Stomach (tissue), 9 donors: ENCODE results near the gene DISP3. TPM values are rescaled to one million over a fixed set of nuclear protein-coding genes. Genes with fewer than 3 reads are reported as not detected.

Source experiments
- DNase-seq, 2 donors: peaks; one replicate each; pipeline versions ENCODE4 v3.0.0 to v3.0.0-alpha.2; 2013 to 2019
- H3K27ac ChIP-seq, 5 donors: fragments of 200-600 bp in 4 of 5; sonication (generic) in 4 of 5; one replicate each; pipeline ENCODE4 v1.5.1; 2013 to 2019; ENCODE audit warnings: mild to moderate bottlenecking in 1 of 5, moderate library complexity in 1 of 5
- H3K27me3 ChIP-seq, 3 donors: fragments of 200-600 bp; sonication (generic); one replicate each; pipeline ENCODE4 v1.5.1; 2017 to 2019; ENCODE audit warnings: mixed run types in 1 of 3
- H3K36me3 ChIP-seq, 4 donors: fragments of 200-600 bp; sonication (generic); 1 replicate in 3 of 4; 2 replicates in 1 of 4; pipeline ENCODE4 v1.5.1; 2016 to 2019
- H3K4me1 ChIP-seq, 4 donors: fragments of 200-600 bp; sonication (generic); one replicate each; pipeline ENCODE4 v1.5.1; 2016 to 2019
- H3K4me3 ChIP-seq, 4 donors: fragments of 200-600 bp; sonication (generic) in 3 of 4; one replicate each; pipeline ENCODE4 v1.5.1; 2016 to 2019; ENCODE audit warnings: mild to moderate bottlenecking in 1 of 4
- H3K9me3 ChIP-seq, 4 donors: fragments of 200-600 bp; sonication (generic); one replicate each; pipeline ENCODE4 v1.5.1; 2016 to 2019
- EP300 ChIP-seq: sonication (generic); formaldehyde crosslinking; IDR thresholded peaks from one replicate; pipeline ENCODE4 v1.6.1; 2017; ENCODE audit warnings: antibody characterized with exemption
- POLR2A ChIP-seq, 4 donors: fragments of 450-650 bp; IDR thresholded peaks; one replicate each; pipeline ENCODE4 v1.6.1; 2016; ENCODE audit warnings: antibody characterized with exemption in 4 of 4, control low read depth in 2 of 4, mild to moderate bottlenecking in 1 of 4, moderate library complexity in 1 of 4
- POLR2AphosphoS5 ChIP-seq, 3 donors: sonication (generic); formaldehyde crosslinking; IDR thresholded peaks; one replicate each; pipeline ENCODE4 v1.6.1; 2016; ENCODE audit warnings: antibody characterized with exemption in 3 of 3
- WGBS, 5 donors: extraction: QIAGEN DNeasy Blood & Tissue Kit in 3 of 5; methylation state at CpG; one replicate each; pipeline versions ENCODE4 v1.1.5 to v1.1.7; 2013 to 2018; 5-methylcytosine and 5-hydroxymethylcytosine counted together
- intact Hi-C: fragments of 100-400 bp; cut with DNase I; formaldehyde crosslinking; loops from one replicate; pipeline ENCODE4 v1.15.1; 2023; ENCODE audit warnings: low total_unique reads
- polyA plus RNA-seq, 3 donors: library from polyadenylated mRNA; stranded (reverse); fragments of 200-250 nt; gene quantifications; one replicate each; pipeline ENCODE4 v1.2.3, GENCODE V29; 2013
- total RNA-seq, 5 donors: library from RNA; depleted of rRNA; stranded (reverse); fragments of >200 nt; gene quantifications; one replicate each; pipeline versions ENCODE4 v1.1.0 to v1.2.3, GENCODE V29; 2014 to 2016
- TF ChIP-seq, protein P1 (sequence below), 7 experiments: fragments of 450-650 bp in 4 of 7; fragments of 200-600 bp in 3 of 7; sonication (generic) in 3 of 7; IDR thresholded peaks; one replicate each; pipeline ENCODE4 v1.5.1; 2016 to 2019; ENCODE audit warnings: antibody characterized with exemption in 7 of 7, control low read depth in 2 of 7, mild to moderate bottlenecking in 1 of 7
- donor health status: healthy with polysubstance abuse.
- donor health status: Bipolar disorder and iron deficiency.
- donor health status: healthy.

DISP3 gene
- total and polyA plus RNA-seq, 8 donors, result 0.08 to 0.45 TPM; not detected in 6

DNA sequence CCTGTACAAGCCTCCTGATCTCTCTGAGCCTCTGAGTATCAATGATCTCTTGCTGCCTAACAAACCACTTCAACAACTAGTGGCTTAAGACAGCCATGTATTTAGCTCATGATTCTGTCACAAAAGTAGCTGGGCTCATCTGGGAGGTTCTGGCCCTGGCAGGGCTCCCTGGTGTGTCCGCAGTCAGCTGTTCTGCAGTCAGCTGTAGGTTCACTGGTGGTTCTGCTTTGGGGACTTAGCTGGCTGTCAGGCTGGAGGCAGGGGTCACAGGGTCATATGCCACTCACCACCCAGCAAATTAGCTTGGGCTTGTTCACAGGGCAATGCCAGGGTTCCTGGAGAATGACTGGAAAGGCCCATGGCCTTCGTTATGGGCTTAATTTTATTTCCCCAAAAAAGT is 64.8 kb downstream of the DISP3 start:
- no peak for DNase-seq
- Histone ChIP-seq H3K27ac (no peak overlapping the region), H3K4me1 (no peaks in the 10 kb centered on the region), H3K4me3 (no peak overlapping the region), H3K9me3 (no peaks in the 10 kb centered on the region), H3K27me3 (peaks cover 0 to 75% (median 10%) of the 10 kb centered on the region in 3 donors), H3K36me3 (no peaks in the 10 kb centered on the region)
- no peak for TF ChIP-seq POLR2AphosphoS5 (IDR thresholded peaks at IDR 0.05)
- intact Hi-C loops, result no loop called here
- 68 to 84% (median 82%) methylated on average over 2 of the region's 2 CpGs for WGBS, 5 donors

DNA sequence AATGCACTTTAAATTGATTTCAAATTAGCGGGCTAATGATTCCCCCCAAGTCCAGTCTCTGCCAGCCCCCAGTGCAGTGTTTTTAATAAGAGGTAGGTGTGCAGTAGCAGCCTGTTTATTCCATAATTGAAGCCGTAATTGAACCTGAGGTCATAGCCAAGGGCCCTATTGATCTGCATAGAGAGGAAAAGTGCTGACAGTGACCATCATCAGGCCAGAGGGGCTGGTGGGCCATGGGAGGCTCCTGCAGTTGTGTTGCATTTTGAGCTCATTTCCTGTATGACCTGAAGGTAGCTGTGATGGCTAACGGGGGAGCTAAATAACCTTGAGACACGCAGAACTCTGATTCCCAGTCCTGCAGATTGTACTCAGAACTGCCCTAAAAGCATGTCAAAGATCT is 67.5 kb downstream of the DISP3 start:
- no peaks in the 10 kb centered on the region for H3K4me1 ChIP-seq
- TF ChIP-seq EP300, result no peak
- no peak for TF ChIP-seq POLR2A (IDR thresholded peaks at IDR 0.05)
- no peak for TF ChIP-seq POLR2AphosphoS5 (IDR thresholded peaks at IDR 0.05)
- TF ChIP-seq, protein P1, sequence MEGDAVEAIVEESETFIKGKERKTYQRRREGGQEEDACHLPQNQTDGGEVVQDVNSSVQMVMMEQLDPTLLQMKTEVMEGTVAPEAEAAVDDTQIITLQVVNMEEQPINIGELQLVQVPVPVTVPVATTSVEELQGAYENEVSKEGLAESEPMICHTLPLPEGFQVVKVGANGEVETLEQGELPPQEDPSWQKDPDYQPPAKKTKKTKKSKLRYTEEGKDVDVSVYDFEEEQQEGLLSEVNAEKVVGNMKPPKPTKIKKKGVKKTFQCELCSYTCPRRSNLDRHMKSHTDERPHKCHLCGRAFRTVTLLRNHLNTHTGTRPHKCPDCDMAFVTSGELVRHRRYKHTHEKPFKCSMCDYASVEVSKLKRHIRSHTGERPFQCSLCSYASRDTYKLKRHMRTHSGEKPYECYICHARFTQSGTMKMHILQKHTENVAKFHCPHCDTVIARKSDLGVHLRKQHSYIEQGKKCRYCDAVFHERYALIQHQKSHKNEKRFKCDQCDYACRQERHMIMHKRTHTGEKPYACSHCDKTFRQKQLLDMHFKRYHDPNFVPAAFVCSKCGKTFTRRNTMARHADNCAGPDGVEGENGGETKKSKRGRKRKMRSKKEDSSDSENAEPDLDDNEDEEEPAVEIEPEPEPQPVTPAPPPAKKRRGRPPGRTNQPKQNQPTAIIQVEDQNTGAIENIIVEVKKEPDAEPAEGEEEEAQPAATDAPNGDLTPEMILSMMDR (IDR thresholded peaks at IDR 0.05), result no peak
- intact Hi-C loops, result no loop called here
- peaks cover 0 to 50% (median 0%) of the 10 kb centered on the region in 3 donors for H3K27me3 ChIP-seq
- no peaks in the 10 kb centered on the region for H3K9me3 ChIP-seq
- WGBS, 5 donors, result 68 to 83% (median 77%) methylated on average over 4 of the region's 4 CpGs
- H3K36me3 ChIP-seq, result no peaks in the 10 kb centered on the region
- no peak overlapping the region for H3K4me3 ChIP-seq
- H3K27ac ChIP-seq, result no peak overlapping the region
- DNase-seq, result no peak

DNA sequence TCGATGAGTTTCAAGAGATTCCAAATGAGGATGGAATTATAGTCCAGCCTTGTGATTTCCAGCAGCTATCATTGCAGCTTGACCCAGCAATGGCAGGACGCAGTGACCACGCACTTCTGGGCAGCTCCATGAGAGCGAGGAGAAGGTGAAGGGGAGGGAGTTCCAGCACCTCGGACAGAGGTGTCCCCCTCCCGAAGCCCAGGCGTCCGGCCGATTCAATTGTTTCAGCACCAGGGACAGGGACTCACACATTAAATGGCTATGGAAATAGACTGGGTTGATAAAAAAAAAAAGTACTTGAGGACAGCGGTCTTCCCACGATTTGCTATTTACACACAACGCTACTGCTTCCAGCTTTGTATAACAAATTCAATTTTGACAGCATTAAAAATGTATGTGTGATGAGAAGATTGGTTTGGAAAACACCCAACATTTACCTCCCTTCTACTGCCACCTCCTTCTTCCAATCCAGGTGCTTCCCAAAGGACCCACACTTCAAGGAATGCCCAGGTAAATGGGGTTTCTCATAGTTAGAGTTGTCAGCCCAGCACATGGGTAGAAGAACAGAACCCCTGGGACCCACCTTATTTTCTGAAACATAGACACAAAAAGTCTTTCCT is 71.8 kb downstream of the DISP3 start:
- Histone ChIP-seq H3K27ac (no peak overlapping the region), H3K27me3 (peaks cover 0 to 46% (median 17%) of the 10 kb centered on the region in 3 donors), H3K4me3 (no peak overlapping the region), H3K9me3 (no peaks in the 10 kb centered on the region), H3K4me1 (no peaks in the 10 kb centered on the region), H3K36me3 (no peaks in the 10 kb centered on the region)
- WGBS, 5 donors, result 7 to 12% (median 11%) methylated on average over 12 of the region's 12 CpGs
- DNase-seq, result peak; percentile 35 to 95
- TF ChIP-seq, protein P1 (IDR thresholded peaks at IDR 0.05), result no peak
- TF ChIP-seq EP300 (no peak), POLR2AphosphoS5 (IDR thresholded peaks at IDR 0.05) (no peak), POLR2A (IDR thresholded peaks at IDR 0.05) (no peak)
- intact Hi-C loops, result no loop called here

DNA sequence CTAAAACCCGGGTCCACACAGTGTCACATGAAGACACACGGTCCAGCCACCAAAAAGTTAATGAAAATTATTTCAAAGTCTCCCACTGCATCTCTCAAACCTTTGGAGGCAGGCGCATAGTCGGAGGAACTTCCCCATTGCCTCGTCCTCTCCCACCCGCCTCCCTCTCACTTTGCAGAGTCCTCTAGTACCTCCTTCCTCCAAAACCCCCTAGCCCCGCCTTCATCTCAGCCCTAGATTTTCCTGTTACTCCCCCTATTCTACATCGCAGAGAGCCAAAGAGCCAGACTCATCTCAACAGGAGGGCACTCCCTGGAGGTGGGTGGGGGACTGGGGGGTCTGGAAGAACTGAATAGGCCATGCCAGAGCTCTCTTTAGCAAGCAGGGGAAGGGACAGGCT is 79.3 kb downstream of the DISP3 start:
- Histone ChIP-seq H3K27me3 (peaks cover 0 to 93% (median 54%) of the 10 kb centered on the region in 3 donors), H3K27ac (no peak overlapping the region), H3K4me1 (no peaks in the 10 kb centered on the region), H3K36me3 (no peaks in the 10 kb centered on the region), H3K9me3 (no peaks in the 10 kb centered on the region), H3K4me3 (no peak overlapping the region)
- DNase-seq, result no peak
- 8 to 19% (median 14%) methylated on average over 8 of the region's 8 CpGs for WGBS, 5 donors
- TF ChIP-seq POLR2A (IDR thresholded peaks at IDR 0.05) (no peak), POLR2AphosphoS5 (IDR thresholded peaks at IDR 0.05) (no peak)
- TF ChIP-seq, protein P1 (IDR thresholded peaks at IDR 0.05), result no peak
- intact Hi-C loops, result no loop called here

DNA sequence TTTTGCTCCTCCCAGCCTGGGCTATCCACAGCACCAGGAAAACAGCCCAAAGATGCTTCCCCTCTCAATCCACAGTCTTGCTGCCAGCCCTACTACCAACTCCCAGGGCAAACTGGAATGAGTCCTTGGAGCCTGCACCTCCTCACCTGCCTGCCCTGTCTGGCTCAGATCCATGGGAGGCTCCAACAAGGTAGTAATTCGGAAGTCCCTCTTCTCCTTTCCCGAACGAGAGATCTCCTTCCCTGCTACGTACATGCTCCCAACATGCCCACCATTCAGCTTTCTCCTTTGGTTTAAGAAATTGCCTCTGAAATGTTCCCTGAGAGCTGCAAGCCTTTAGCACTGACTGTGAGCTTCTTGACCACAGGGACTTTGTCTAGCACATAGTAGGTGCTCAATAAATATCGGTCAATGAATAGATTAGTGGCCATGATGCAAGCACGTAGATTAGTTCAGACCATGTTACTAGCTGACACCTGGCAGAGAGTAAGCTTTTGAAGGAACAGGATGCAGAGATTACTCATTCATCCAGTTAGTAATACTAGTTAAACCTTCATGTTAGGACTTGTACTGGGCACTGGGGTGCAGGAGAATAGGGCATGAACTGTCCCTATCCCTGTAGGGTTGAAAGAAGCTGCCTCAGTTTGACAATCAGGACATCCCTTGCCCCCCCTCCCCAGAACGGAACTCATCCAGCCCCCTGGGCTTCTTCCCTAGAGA is 80.1 kb downstream of the DISP3 start:
- 49 to 68% (median 57%) methylated on average over 7 of the region's 7 CpGs for WGBS, 5 donors

More for the DNA sequence above, 80.1 kb downstream of the DISP3 start:
- no peak overlapping the region for H3K4me3 ChIP-seq
- DNase-seq, result no peak
- no peak overlapping the region for H3K27ac ChIP-seq
- H3K9me3 ChIP-seq, result no peaks in the 10 kb centered on the region
- peaks cover 0 to 93% (median 56%) of the 10 kb centered on the region in 3 donors for H3K27me3 ChIP-seq
- H3K4me1 ChIP-seq, result no peaks in the 10 kb centered on the region
- no peaks in the 10 kb centered on the region for H3K36me3 ChIP-seq
- no peak for TF ChIP-seq EP300
- TF ChIP-seq, protein P1 (IDR thresholded peaks at IDR 0.05), result no peak
- TF ChIP-seq POLR2A (IDR thresholded peaks at IDR 0.05), result no peak
- TF ChIP-seq POLR2AphosphoS5 (IDR thresholded peaks at IDR 0.05), result no peak
- intact Hi-C loops, result no loop called here
